NCI-H82 (cell line): ENCODE results near the gene MREG.

Experiments
- DNase-seq: peaks from one replicate; lab custom pipeline; 2025; lab: John Stamatoyannopoulos, UW

MREG gene

GRCh38 chr2:215918901-215919599 lies 94.3 kb downstream of the MREG start:
- DNase-seq = no peak

DNA sequence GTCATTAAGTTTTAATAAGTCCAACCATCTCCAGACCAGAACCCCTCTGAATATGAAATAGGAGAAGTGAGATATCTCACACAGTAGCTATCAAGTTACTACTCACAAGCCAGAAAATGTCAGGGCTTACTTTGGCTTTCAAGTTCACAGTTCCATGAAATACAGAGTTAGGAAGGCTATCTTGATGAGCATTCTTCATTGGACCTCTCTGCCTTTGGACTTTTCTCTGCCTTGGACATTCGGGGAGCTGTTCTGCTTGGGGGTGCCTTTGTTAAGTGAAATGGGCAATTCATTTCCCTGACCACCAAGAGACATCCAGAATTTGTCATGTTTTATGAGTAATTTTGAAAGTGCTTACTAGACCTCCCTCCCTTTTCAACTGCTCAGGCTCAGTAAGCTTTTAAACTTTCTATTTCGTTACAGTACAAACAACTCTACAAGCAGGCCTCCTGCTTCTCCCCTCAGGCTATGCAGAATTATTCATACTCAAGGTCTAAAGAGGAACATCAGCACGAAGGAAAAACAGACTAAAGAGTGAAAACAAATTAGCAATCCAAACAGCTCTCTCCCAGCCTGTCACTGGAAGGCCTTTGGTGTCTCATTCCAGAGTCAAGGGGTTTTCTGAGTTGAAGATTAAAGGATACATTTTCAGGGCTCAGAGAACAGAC lies 95.3 kb downstream of the MREG start:
- DNase-seq = no peak

- DNase-seq = no peak
These were observed 97.9 kb downstream of the MREG start for GRCh38 chr2:215915441-215915840.

DNA sequence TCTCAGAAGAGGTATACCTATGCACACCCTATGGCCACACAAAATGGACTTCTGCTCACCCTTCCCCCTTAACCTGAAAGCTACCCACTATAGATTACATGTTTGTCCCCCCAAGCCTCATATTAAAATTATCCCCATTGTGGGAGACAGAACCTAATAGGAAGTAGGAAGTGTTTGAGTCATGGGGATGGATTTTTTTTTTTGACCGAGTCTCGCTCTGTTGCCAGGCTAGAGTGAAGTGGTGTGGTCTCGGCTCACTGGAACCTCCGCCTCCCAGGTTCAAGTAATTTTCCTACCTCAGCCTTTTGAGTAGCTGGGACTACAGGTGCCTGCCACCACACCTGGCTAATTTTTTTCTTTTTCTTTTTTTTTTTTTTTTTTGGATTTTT lies 98.6 kb downstream of the MREG start:
- DNase-seq = no peak

GRCh38 chr2:215914054-215914776 lies 99.1 kb downstream of the MREG start:
- no peak for DNase-seq

- no peak for DNase-seq
These were observed 101.0 kb downstream of the MREG start for GRCh38 chr2:215912299-215912842.

- peak; percentile 79 for DNase-seq
These were observed 101.9 kb downstream of the MREG start for GRCh38 chr2:215911301-215912085.

GRCh38 chr2:215910180-215910579 lies 103.2 kb downstream of the MREG start:
- no peak for DNase-seq

DNA sequence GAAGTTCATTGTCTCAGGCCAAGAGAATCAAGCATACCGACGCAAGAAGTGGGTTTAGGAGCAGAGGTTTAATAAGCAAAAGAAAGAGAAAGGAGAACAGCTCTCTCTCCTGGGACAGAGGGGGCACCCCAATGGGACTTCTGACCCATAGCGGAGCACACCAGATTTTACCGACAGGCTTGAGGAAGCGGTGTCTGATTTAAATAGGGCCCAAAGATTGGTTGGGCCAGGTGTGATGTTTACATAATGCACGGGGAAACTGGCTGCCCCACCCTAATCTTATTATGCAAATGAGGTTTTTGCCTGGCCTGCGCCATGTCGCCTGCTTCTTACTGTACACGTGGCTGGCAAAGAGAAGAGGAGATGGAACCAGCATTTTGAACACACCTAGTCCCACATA lies 106.2 kb downstream of the MREG start:
- peak; percentile 29 for DNase-seq

DNA sequence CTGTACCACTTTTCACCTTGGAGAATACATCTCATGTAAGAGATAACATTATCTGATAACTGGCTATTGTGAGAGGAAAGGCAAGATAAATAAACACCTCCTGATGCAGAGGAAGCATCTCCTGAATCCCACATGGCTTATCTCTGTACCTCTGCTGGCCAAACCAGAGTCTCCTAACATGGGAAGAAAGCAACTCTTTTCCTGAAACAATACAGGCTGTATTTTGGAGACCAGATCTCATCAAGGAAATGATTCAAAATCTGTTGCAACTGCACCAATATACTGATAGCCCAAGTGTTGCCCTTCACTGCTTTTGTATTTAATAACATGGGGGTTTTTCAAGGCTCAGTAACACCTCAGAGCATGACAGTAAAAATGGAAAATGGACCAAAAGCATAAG lies 106.9 kb downstream of the MREG start:
- DNase-seq = no peak

GRCh38 chr2:215905691-215906090 lies 107.7 kb downstream of the MREG start:
- no peak for DNase-seq

GRCh38 chr2:215904101-215904500 lies 109.2 kb downstream of the MREG start:
- DNase-seq = no peak

- no peak for DNase-seq
These were observed 110.1 kb downstream of the MREG start for GRCh38 chr2:215903203-215903602.

- DNase-seq = no peak
These were observed 111.6 kb downstream of the MREG start for GRCh38 chr2:215901796-215902195.

DNA sequence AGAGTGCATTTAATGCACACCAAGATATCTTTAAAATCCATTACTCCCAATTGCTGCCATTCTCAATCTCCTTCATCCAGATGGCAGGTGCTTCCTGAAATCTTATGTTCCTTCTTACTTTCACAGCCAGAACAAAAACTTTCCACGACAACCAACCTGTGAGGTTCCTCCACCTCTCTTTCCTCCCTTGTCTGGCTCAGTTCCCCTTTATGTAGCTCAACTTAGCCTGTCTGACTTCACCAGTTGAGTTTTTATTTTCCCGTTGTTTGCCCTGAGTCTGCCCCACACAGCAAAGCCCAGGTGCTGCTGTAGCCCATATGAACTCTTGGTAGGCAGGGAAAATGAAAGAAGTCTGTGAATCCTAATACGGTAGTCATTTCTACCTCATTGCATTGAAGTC lies 112.5 kb downstream of the MREG start:
- DNase-seq = no peak

GRCh38 chr2:215900203-215900611 lies 113.1 kb downstream of the MREG start:
- no peak for DNase-seq

DNA sequence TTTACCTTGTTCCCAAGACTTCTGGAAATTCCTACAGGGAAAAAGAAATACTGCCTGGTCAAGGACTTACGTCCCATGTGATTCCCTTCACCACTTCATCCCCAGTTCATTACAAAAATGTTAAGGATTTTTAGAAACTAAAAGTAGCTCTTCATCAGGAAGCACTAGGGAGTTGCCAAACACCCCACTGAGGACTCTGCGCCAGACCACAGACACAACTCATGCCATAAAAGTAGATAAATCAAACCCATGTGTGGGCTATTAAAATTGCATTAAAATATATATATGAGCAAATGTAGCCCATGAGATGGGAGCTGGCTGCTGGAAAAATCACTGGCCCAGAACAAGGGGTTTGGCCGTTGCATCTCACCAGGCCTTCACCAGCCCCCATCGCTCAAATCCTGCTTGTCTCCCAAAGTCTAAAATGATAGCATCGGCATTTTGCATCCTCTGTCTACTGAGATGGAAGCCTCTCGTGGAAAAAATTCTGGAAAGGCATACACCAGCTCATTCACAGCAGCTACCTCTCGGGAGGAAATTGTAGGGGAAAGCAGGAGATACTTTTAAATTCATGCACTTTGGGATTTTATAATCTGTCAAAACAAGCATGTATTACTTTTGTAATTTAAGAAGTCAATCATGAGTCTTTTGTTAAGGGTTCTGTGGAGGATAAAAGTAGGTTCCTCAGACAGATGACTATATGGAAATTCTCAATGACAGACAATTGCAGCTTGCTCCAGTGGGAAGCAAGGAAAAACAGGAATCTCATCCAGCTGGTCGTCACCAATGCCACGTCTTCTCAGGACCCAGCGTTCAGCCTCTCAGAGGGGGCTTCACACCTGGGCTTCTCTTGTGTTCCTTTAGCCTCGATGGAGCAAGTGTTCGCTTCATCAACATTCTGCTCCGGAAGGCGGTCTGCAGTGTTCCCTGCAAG lies 113.9 kb downstream of the MREG start:
- DNase-seq = no peak

- no peak for DNase-seq
These were observed 115.0 kb downstream of the MREG start for GRCh38 chr2:215898363-215898762.

GRCh38 chr2:215896921-215897320 lies 116.4 kb downstream of the MREG start:
- DNase-seq = no peak

DNA sequence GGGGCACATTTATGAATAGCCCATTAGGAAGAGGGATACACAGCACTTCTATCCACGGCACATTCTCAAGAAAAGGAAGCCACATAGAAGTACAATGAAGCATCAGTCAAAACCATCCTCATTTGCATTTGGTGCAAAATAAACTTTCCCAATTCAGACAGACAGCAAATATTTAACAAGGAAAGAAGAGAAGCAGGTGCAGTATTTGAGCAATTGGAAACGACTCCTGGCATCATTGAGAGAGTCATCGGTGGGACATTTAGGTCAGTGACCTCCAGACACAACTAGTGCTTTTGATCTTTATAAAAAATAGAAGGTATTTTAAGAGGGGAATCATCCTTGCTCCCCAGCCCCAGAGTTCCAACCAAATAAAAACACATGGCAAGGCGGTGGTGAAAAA lies 118.0 kb downstream of the MREG start:
- DNase-seq = no peak
